ENCODE results near the gene HMCN2.

The HMCN2 gene

GRCh38 chr9:130239363-130239695, 26.2 kb upstream of the HMCN2 start:
- H2BK15ac ChIP-seq (ENCODE audit: low read length) = no peak overlapping the region
- no peak overlapping the region for H3K4ac ChIP-seq (ENCODE audit: low read length)
- H4K91ac ChIP-seq (ENCODE audit: low read depth, low read length, poor library complexity) = no peak overlapping the region
- no peak overlapping the region for H3K27ac ChIP-seq (replicated peaks; ENCODE audit: low read length)
- DNase-seq (ENCODE audit: low spot score) = no peak
- no peak overlapping the region for H3K4me2 ChIP-seq (ENCODE audit: insufficient read depth, low read length, poor library complexity, severe bottlenecking)
- H3K14ac ChIP-seq (ENCODE audit: low read length) = no peak overlapping the region
- no peak overlapping the region for H2AK5ac ChIP-seq (ENCODE audit: low read depth, low read length)
- H3K79me1 ChIP-seq (ENCODE audit: low read depth, low read length) = no peaks in the 10 kb centered on the region
- peaks cover 5 to 11% of the 10 kb centered on the region in 2 donors for H3K36me3 ChIP-seq (replicated peaks in 1 of 2; ENCODE audit: control insufficient read depth in 2 of 2, insufficient read depth in 2 of 2, low read length in 2 of 2)
- no peak overlapping the region for H3K18ac ChIP-seq (ENCODE audit: low read length)
- H3K4me1 ChIP-seq (ENCODE audit: control insufficient read depth in 2 of 2, insufficient read depth in 1 of 2, low read depth in 1 of 2, low read length in 2 of 2) = peaks cover 6 to 15% of the 10 kb centered on the region in 2 donors
- WGBS, 2 donors (ENCODE audit: extremely low coverage in 2 of 2, insufficient read length in 2 of 2, insufficient replicate concordance in 1 of 2) = no CpG with 5 or more reads among the region's 3 CpGs
- H3K4me3 ChIP-seq (ENCODE audit: low read length in 2 of 2) = no peak overlapping the region
- H4K8ac ChIP-seq (ENCODE audit: low read depth, low read length) = no peak overlapping the region
- H3K27me3 ChIP-seq (ENCODE audit: control insufficient read depth in 3 of 3, insufficient read depth in 3 of 3, low read depth in 1 of 3, low read length in 3 of 3) = no peaks in the 10 kb centered on the region
- peaks cover 0 to 1% of the 10 kb centered on the region in 2 donors for H3K9me3 ChIP-seq (replicated peaks in 1 of 2; ENCODE audit: control insufficient read depth in 2 of 2, insufficient read depth in 1 of 2, low read depth in 1 of 2, low read length in 2 of 2)
- no peak overlapping the region for H3K23ac ChIP-seq (ENCODE audit: low read depth, low read length, poor library complexity)
- no peak overlapping the region for H2BK120ac ChIP-seq (ENCODE audit: low read depth, low read length)
- H2BK12ac ChIP-seq (ENCODE audit: low read length) = no peak overlapping the region
- H2BK5ac ChIP-seq (ENCODE audit: low read length) = no peak overlapping the region
- H3K9ac ChIP-seq (ENCODE audit: low read depth, low read length, poor library complexity) = no peak overlapping the region
- no peak overlapping the region for H2AFZ ChIP-seq (ENCODE audit: low read length)

GRCh38 chr9:130239741-130240241, 25.8 kb upstream of the HMCN2 start:
- peaks cover 0 to 3% (median 0%) of the 10 kb centered on the region in 3 experiments for H3K27me3 ChIP-seq (ENCODE audit: control insufficient read depth in 3 of 3, insufficient read depth in 3 of 3, low read depth in 1 of 3, low read length in 3 of 3)
- no peak overlapping the region for H3K14ac ChIP-seq (ENCODE audit: low read length)
- H3K23ac ChIP-seq (ENCODE audit: low read depth, low read length, poor library complexity) = no peak overlapping the region
- H3K9ac ChIP-seq (ENCODE audit: low read depth, low read length, poor library complexity) = no peak overlapping the region
- H4K91ac ChIP-seq (ENCODE audit: low read depth, low read length, poor library complexity) = no peak overlapping the region
- H3K4me3 ChIP-seq (ENCODE audit: low read length in 2 of 2) = no peak overlapping the region
- H4K8ac ChIP-seq (ENCODE audit: low read depth, low read length) = no peak overlapping the region
- peaks cover under 1 to 6% of the 10 kb centered on the region in 2 donors for H3K36me3 ChIP-seq (replicated peaks in 1 of 2; ENCODE audit: control insufficient read depth in 2 of 2, insufficient read depth in 2 of 2, low read length in 2 of 2)
- H3K4me2 ChIP-seq (ENCODE audit: insufficient read depth, low read length, poor library complexity, severe bottlenecking) = no peak overlapping the region
- H3K4me1 ChIP-seq (ENCODE audit: control insufficient read depth in 2 of 2, insufficient read depth in 1 of 2, low read depth in 1 of 2, low read length in 2 of 2) = peaks cover 6 to 15% of the 10 kb centered on the region in 2 donors
- H2AFZ ChIP-seq (ENCODE audit: low read length) = peak overlapping the region; percentile 65
- H3K4ac ChIP-seq (ENCODE audit: low read length) = no peak overlapping the region
- H2BK5ac ChIP-seq (ENCODE audit: low read length) = no peak overlapping the region
- no peak for DNase-seq (ENCODE audit: low spot score)
- H3K27ac ChIP-seq (replicated peaks; ENCODE audit: low read length) = no peak overlapping the region
- H3K79me1 ChIP-seq (ENCODE audit: low read depth, low read length) = no peaks in the 10 kb centered on the region
- H2BK12ac ChIP-seq (ENCODE audit: low read length) = peak overlapping the region; percentile 25
- peak overlapping the region; percentile 30 for H2BK120ac ChIP-seq (ENCODE audit: low read depth, low read length)
- H3K18ac ChIP-seq (ENCODE audit: low read length) = peak overlapping the region; percentile 3
- WGBS, 2 donors (ENCODE audit: extremely low coverage in 2 of 2, insufficient read length in 2 of 2, insufficient replicate concordance in 1 of 2) = no CpG with 5 or more reads among the region's 9 CpGs
- peaks cover 0 to 1% of the 10 kb centered on the region in 2 donors for H3K9me3 ChIP-seq (replicated peaks in 1 of 2; ENCODE audit: control insufficient read depth in 2 of 2, insufficient read depth in 1 of 2, low read depth in 1 of 2, low read length in 2 of 2)
- H2AK5ac ChIP-seq (ENCODE audit: low read depth, low read length) = no peak overlapping the region
- no peak overlapping the region for H2BK15ac ChIP-seq (ENCODE audit: low read length)

GRCh38 chr9:130240410-130241197, 25.0 kb upstream of the HMCN2 start:
- H3K14ac ChIP-seq (ENCODE audit: low read length) = no peak overlapping the region
- H2AFZ ChIP-seq (ENCODE audit: low read length) = peak overlapping the region; percentile 65

GRCh38 chr9:130241198-130241535, 24.4 kb upstream of the HMCN2 start:
- H3K9me3 ChIP-seq (replicated peaks in 1 of 2; ENCODE audit: control insufficient read depth in 2 of 2, insufficient read depth in 1 of 2, low read depth in 1 of 2, low read length in 2 of 2) = peaks cover 0 to 1% of the 10 kb centered on the region in 2 donors
- DNase-seq (ENCODE audit: low spot score) = no peak
- peaks cover 0 to 12% (median 0%) of the 10 kb centered on the region in 3 experiments for H3K27me3 ChIP-seq (ENCODE audit: control insufficient read depth in 3 of 3, insufficient read depth in 3 of 3, low read depth in 1 of 3, low read length in 3 of 3)
- no peak overlapping the region for H3K18ac ChIP-seq (ENCODE audit: low read length)
- no peak overlapping the region for H3K14ac ChIP-seq (ENCODE audit: low read length)
- no peaks in the 10 kb centered on the region for H3K36me3 ChIP-seq (replicated peaks in 1 of 2; ENCODE audit: control insufficient read depth in 2 of 2, insufficient read depth in 2 of 2, low read length in 2 of 2)
- H3K4me1 ChIP-seq (ENCODE audit: control insufficient read depth in 2 of 2, insufficient read depth in 1 of 2, low read depth in 1 of 2, low read length in 2 of 2) = peaks cover 6 to 11% of the 10 kb centered on the region in 2 donors
- H4K91ac ChIP-seq (ENCODE audit: low read depth, low read length, poor library complexity) = no peak overlapping the region
- no peak overlapping the region for H3K4me2 ChIP-seq (ENCODE audit: insufficient read depth, low read length, poor library complexity, severe bottlenecking)
- no peak overlapping the region for H2BK5ac ChIP-seq (ENCODE audit: low read length)
- H4K8ac ChIP-seq (ENCODE audit: low read depth, low read length) = no peak overlapping the region
- H2AK5ac ChIP-seq (ENCODE audit: low read depth, low read length) = no peak overlapping the region
- no peak overlapping the region for H3K23ac ChIP-seq (ENCODE audit: low read depth, low read length, poor library complexity)
- no peak overlapping the region for H3K4me3 ChIP-seq (ENCODE audit: low read length in 2 of 2)
- no peaks in the 10 kb centered on the region for H3K79me1 ChIP-seq (ENCODE audit: low read depth, low read length)
- no peak overlapping the region for H3K27ac ChIP-seq (replicated peaks; ENCODE audit: low read length)
- H3K9ac ChIP-seq (ENCODE audit: low read depth, low read length, poor library complexity) = no peak overlapping the region
- H2BK15ac ChIP-seq (ENCODE audit: low read length) = no peak overlapping the region
- H2BK120ac ChIP-seq (ENCODE audit: low read depth, low read length) = no peak overlapping the region
- H3K4ac ChIP-seq (ENCODE audit: low read length) = no peak overlapping the region
- H2BK12ac ChIP-seq (ENCODE audit: low read length) = no peak overlapping the region
- H2AFZ ChIP-seq (ENCODE audit: low read length) = peak overlapping the region; percentile 65
- no CpG with 5 or more reads among the region's 1 CpG for WGBS, 2 donors (ENCODE audit: extremely low coverage in 2 of 2, insufficient read length in 2 of 2, insufficient replicate concordance in 1 of 2)

More at GRCh38 chr9:130240410-130241197, 25.0 kb upstream of the HMCN2 start:
- H2AK5ac ChIP-seq (ENCODE audit: low read depth, low read length) = no peak overlapping the region
- H3K4me1 ChIP-seq (ENCODE audit: control insufficient read depth in 2 of 2, insufficient read depth in 1 of 2, low read depth in 1 of 2, low read length in 2 of 2) = peaks cover 6 to 15% of the 10 kb centered on the region in 2 donors
- H3K4me2 ChIP-seq (ENCODE audit: insufficient read depth, low read length, poor library complexity, severe bottlenecking) = no peak overlapping the region
- H2BK12ac ChIP-seq (ENCODE audit: low read length) = no peak overlapping the region
- H3K36me3 ChIP-seq (replicated peaks in 1 of 2; ENCODE audit: control insufficient read depth in 2 of 2, insufficient read depth in 2 of 2, low read length in 2 of 2) = no peaks in the 10 kb centered on the region
- H2BK5ac ChIP-seq (ENCODE audit: low read length) = no peak overlapping the region
- DNase-seq (ENCODE audit: low spot score) = peak; percentile 43
- H3K23ac ChIP-seq (ENCODE audit: low read depth, low read length, poor library complexity) = no peak overlapping the region
- no peak overlapping the region for H4K91ac ChIP-seq (ENCODE audit: low read depth, low read length, poor library complexity)
- no peak overlapping the region for H2BK15ac ChIP-seq (ENCODE audit: low read length)
- H3K4ac ChIP-seq (ENCODE audit: low read length) = no peak overlapping the region
- H3K27me3 ChIP-seq (ENCODE audit: control insufficient read depth in 3 of 3, insufficient read depth in 3 of 3, low read depth in 1 of 3, low read length in 3 of 3) = peaks cover 0 to 8% (median 0%) of the 10 kb centered on the region in 3 experiments
- no peak overlapping the region for H3K4me3 ChIP-seq (ENCODE audit: low read length in 2 of 2)
- no peaks in the 10 kb centered on the region for H3K79me1 ChIP-seq (ENCODE audit: low read depth, low read length)
- H3K9me3 ChIP-seq (replicated peaks in 1 of 2; ENCODE audit: control insufficient read depth in 2 of 2, insufficient read depth in 1 of 2, low read depth in 1 of 2, low read length in 2 of 2) = peaks cover 0 to 1% of the 10 kb centered on the region in 2 donors
- H4K8ac ChIP-seq (ENCODE audit: low read depth, low read length) = no peak overlapping the region
- no CpG with 5 or more reads among the region's 5 CpGs for WGBS, 2 donors (ENCODE audit: extremely low coverage in 2 of 2, insufficient read length in 2 of 2, insufficient replicate concordance in 1 of 2)
- H3K18ac ChIP-seq (ENCODE audit: low read length) = no peak overlapping the region
- H2BK120ac ChIP-seq (ENCODE audit: low read depth, low read length) = no peak overlapping the region
- H3K9ac ChIP-seq (ENCODE audit: low read depth, low read length, poor library complexity) = no peak overlapping the region
- no peak overlapping the region for H3K27ac ChIP-seq (replicated peaks; ENCODE audit: low read length)
